Trophoblast cell (in vitro differentiated cells and primary cell): Measurements from ENCODE around the gene CBFA2T3.

Experiments used
- DNase-seq, 2 donors: peaks; one replicate each; pipeline ENCODE4 v3.0.0-alpha.2; 2016
- H2AFZ ChIP-seq: 2 replicates; pipeline ENCODE4 v1.6.1; 2013; ENCODE audit warnings: low read length, moderate library complexity, mild to moderate bottlenecking; ENCODE audit not compliant: insufficient read depth, poor library complexity
- H2AK5ac ChIP-seq: 2 replicates; pipeline ENCODE4 v1.6.1; 2013; ENCODE audit warnings: mild to moderate bottlenecking, low read length
- H2BK120ac ChIP-seq: 2 replicates; pipeline ENCODE4 v1.6.1; 2013; ENCODE audit warnings: low read length, mild to moderate bottlenecking, moderate library complexity; ENCODE audit not compliant: insufficient read depth, poor library complexity
- H2BK12ac ChIP-seq: 2 replicates; pipeline ENCODE4 v1.6.1; 2013; ENCODE audit warnings: mild to moderate bottlenecking, low read length, moderate library complexity
- H2BK5ac ChIP-seq: 2 replicates; pipeline ENCODE4 v1.6.1; 2013; ENCODE audit warnings: low read length, low read depth, moderate library complexity, mild to moderate bottlenecking; ENCODE audit not compliant: poor library complexity
- H3K14ac ChIP-seq: 2 replicates; pipeline ENCODE4 v1.6.1; 2013; ENCODE audit warnings: mild to moderate bottlenecking, low read length
- H3K18ac ChIP-seq: 2 replicates; pipeline ENCODE4 v1.6.1; 2013; ENCODE audit warnings: mild to moderate bottlenecking, low read length
- H3K23ac ChIP-seq: 2 replicates; pipeline ENCODE4 v1.6.1; 2013; ENCODE audit warnings: low read length
- H3K27ac ChIP-seq: 2 replicates; pipeline ENCODE4 v1.5.1; 2013; ENCODE audit warnings: low read depth, mild to moderate bottlenecking, inconsistent platforms, low read length, moderate library complexity
- H3K27me3 ChIP-seq: 2 replicates; pipeline ENCODE4 v1.6.1; 2013; ENCODE audit warnings: inconsistent platforms, mild to moderate bottlenecking, low read length, moderate library complexity; ENCODE audit not compliant: insufficient read depth
- H3K36me3 ChIP-seq, 2 experiments: 1 replicate in 1 of 2; 2 replicates in 1 of 2; pipeline ENCODE4 v1.6.1; 2013; ENCODE audit warnings: low read length in 2 of 2, mild to moderate bottlenecking in 2 of 2, moderate library complexity in 1 of 2; ENCODE audit not compliant: insufficient read depth in 2 of 2, control insufficient read depth in 1 of 2
- H3K4ac ChIP-seq: 2 replicates; pipeline ENCODE4 v1.6.1; 2013; ENCODE audit warnings: low read depth, mild to moderate bottlenecking, low read length, moderate library complexity
- H3K4me1 ChIP-seq, 2 experiments: 1 replicate in 1 of 2; 2 replicates in 1 of 2; pipeline ENCODE4 v1.6.1; 2013; ENCODE audit warnings: low read length in 2 of 2, mild to moderate bottlenecking in 2 of 2, moderate library complexity in 1 of 2; ENCODE audit not compliant: insufficient read depth in 2 of 2, control insufficient read depth in 1 of 2
- H3K4me2 ChIP-seq: 2 replicates; pipeline ENCODE4 v1.6.1; 2013; ENCODE audit warnings: inconsistent platforms, mild to moderate bottlenecking, low read length, moderate library complexity
- H3K4me3 ChIP-seq: 2 replicates; pipeline ENCODE4 v1.5.1; 2013; ENCODE audit warnings: mild to moderate bottlenecking, low read depth, low read length, inconsistent platforms
- H3K79me1 ChIP-seq: one replicate; pipeline ENCODE4 v1.6.1; 2013; ENCODE audit warnings: low read length
- H3K79me2 ChIP-seq: 2 replicates; pipeline ENCODE4 v1.6.1; 2013; ENCODE audit warnings: low read length, mild to moderate bottlenecking; ENCODE audit not compliant: control insufficient read depth, insufficient read depth, poor library complexity
- H3K9ac ChIP-seq: 2 replicates; pipeline ENCODE4 v1.6.1; 2013; ENCODE audit warnings: mild to moderate bottlenecking, low read length
- H3K9me3 ChIP-seq: 2 replicates; pipeline ENCODE4 v1.6.1; 2013; ENCODE audit warnings: low read depth, mild to moderate bottlenecking, control low read depth, inconsistent platforms, low read length; ENCODE audit not compliant: insufficient read depth
- H4K12ac ChIP-seq: 2 replicates; pipeline ENCODE4 v1.6.1; 2013; ENCODE audit warnings: low read depth, mild to moderate bottlenecking, low read length, moderate library complexity
- H4K8ac ChIP-seq: 2 replicates; pipeline ENCODE4 v1.6.1; 2013; ENCODE audit warnings: low read depth, mild to moderate bottlenecking, low read length, moderate library complexity
- H4K91ac ChIP-seq: one replicate; pipeline ENCODE4 v1.6.1; 2013; ENCODE audit warnings: low read depth, mild to moderate bottlenecking, low read length, moderate library complexity
- WGBS: extraction: QIAGEN DNeasy Blood & Tissue Kit; methylation state at CpG from one replicate; pipeline ENCODE4 v1.1.7; 2013; ENCODE audit warnings: missing lambda C conversion rate; ENCODE audit not compliant: insufficient read length, insufficient coverage; ENCODE audit errors: extremely low coverage; 5-methylcytosine and 5-hydroxymethylcytosine counted together

CBFA2T3 gene

GRCh38 chr16:88839745-88840599 is 137.0 kb downstream of the CBFA2T3 start:
- Histone ChIP-seq H4K8ac (no peak overlapping the region), H3K4me1 (no peaks in the 10 kb centered on the region), H2BK5ac (no peak overlapping the region), H3K36me3 (peaks cover 37 to 41% of the 10 kb centered on the region in 2 experiments), H3K79me2 (no peaks in the 10 kb centered on the region), H3K9me3 (no peaks in the 10 kb centered on the region), H3K14ac (no peak overlapping the region), H3K4me2 (no peak overlapping the region), H3K23ac (no peak overlapping the region), H2BK12ac (no peak overlapping the region), H2AK5ac (no peak overlapping the region), H3K27ac (no peak overlapping the region), H3K9ac (no peak overlapping the region), H3K4me3 (peak overlapping the region; percentile 8), H2AFZ (no peak overlapping the region), H2BK120ac (no peak overlapping the region), H3K18ac (no peak overlapping the region), H3K27me3 (no peaks in the 10 kb centered on the region), H3K4ac (no peak overlapping the region), H4K91ac (no peak overlapping the region), H3K79me1 (no peaks in the 10 kb centered on the region), H4K12ac (no peak overlapping the region)
- WGBS = no CpG with 5 or more reads among the region's 24 CpGs
- no peak for DNase-seq

- Histone ChIP-seq H2BK120ac (no peak overlapping the region), H2BK12ac (no peak overlapping the region), H3K27ac (no peak overlapping the region), H3K27me3 (no peaks in the 10 kb centered on the region), H3K4me1 (no peaks in the 10 kb centered on the region), H2AK5ac (no peak overlapping the region), H3K9me3 (no peaks in the 10 kb centered on the region), H3K23ac (no peak overlapping the region), H4K8ac (no peak overlapping the region), H3K79me2 (no peaks in the 10 kb centered on the region), H4K91ac (no peak overlapping the region), H3K18ac (no peak overlapping the region), H3K4ac (no peak overlapping the region), H3K79me1 (no peaks in the 10 kb centered on the region), H2BK5ac (no peak overlapping the region), H3K4me2 (no peak overlapping the region), H3K9ac (no peak overlapping the region), H3K4me3 (no peak overlapping the region), H3K14ac (no peak overlapping the region), H3K36me3 (peaks cover 39 to 44% of the 10 kb centered on the region in 2 experiments), H2AFZ (no peak overlapping the region), H4K12ac (no peak overlapping the region)
- peak; percentile 11 to 53 for DNase-seq
- WGBS = no CpG with 5 or more reads among the region's 39 CpGs
Measured at GRCh38 chr16:88839026-88839529, 137.9 kb downstream of the CBFA2T3 start.

DNA sequence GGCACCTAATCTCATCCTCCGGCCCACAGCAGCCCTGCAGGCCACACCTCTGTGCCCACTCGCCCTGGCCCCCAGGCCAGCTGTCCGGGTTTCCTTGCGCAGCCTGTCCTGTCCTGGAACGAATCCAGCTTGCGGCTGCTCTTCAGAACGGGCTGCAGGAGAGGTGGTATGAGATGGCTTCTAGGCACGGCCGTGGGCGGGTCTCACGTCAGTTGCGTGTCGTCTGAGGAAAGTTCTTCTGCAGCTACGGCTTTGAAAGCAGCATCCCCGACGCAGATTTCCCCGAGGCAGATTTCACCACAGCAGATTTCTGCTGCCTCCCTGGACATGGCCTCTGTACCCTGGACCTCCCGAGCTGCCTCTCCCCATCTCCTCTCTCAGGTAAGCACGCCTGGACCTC is 138.4 kb downstream of the CBFA2T3 start:
- no peak overlapping the region for H3K4ac ChIP-seq
- H3K14ac ChIP-seq = no peak overlapping the region
- H3K79me1 ChIP-seq = no peaks in the 10 kb centered on the region
- no peak overlapping the region for H4K12ac ChIP-seq
- no peak overlapping the region for H3K27ac ChIP-seq
- DNase-seq = no peak
- peaks cover 39 to 44% of the 10 kb centered on the region in 2 experiments for H3K36me3 ChIP-seq
- H4K91ac ChIP-seq = no peak overlapping the region
- H4K8ac ChIP-seq = no peak overlapping the region
- H3K23ac ChIP-seq = no peak overlapping the region
- H2AK5ac ChIP-seq = no peak overlapping the region
- H3K9me3 ChIP-seq = no peaks in the 10 kb centered on the region
- no peaks in the 10 kb centered on the region for H3K79me2 ChIP-seq
- H3K4me1 ChIP-seq = no peaks in the 10 kb centered on the region
- H2BK120ac ChIP-seq = no peak overlapping the region
- H3K27me3 ChIP-seq = no peaks in the 10 kb centered on the region
- H2BK12ac ChIP-seq = no peak overlapping the region
- no CpG with 5 or more reads among the region's 19 CpGs for WGBS
- H2AFZ ChIP-seq = no peak overlapping the region
- H2BK5ac ChIP-seq = no peak overlapping the region
- no peak overlapping the region for H3K18ac ChIP-seq
- no peak overlapping the region for H3K4me2 ChIP-seq
- H3K9ac ChIP-seq = no peak overlapping the region
- H3K4me3 ChIP-seq = no peak overlapping the region

DNA sequence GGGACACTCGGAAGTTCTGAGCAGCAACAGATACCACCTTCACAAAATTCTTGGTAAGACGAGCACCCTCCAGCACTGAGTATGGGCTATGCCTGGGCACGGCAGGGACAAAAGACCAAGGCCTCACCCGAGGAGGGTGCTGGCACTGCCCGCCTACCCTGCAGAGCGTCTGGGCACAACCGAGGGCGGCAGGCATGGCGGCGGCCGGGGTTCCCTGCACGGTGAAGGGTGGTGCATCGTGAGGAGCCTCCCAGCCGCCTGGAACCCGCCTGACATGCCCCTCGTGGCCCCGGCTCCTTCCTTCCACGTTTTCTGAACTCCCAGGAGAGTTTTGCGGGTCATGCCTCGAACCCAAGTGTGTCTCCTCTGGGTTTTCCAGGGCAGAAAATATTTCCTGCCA is 139.2 kb downstream of the CBFA2T3 start:
- Histone ChIP-seq H3K79me2 (no peaks in the 10 kb centered on the region), H3K9ac (no peak overlapping the region), H3K9me3 (no peaks in the 10 kb centered on the region), H4K91ac (no peak overlapping the region), H3K4me3 (no peak overlapping the region), H3K14ac (no peak overlapping the region), H4K12ac (no peak overlapping the region), H2AK5ac (no peak overlapping the region), H2BK120ac (no peak overlapping the region), H3K4me1 (no peaks in the 10 kb centered on the region), H2BK12ac (no peak overlapping the region), H2AFZ (no peak overlapping the region), H3K36me3 (peaks cover 38 to 39% of the 10 kb centered on the region in 2 experiments), H3K79me1 (no peaks in the 10 kb centered on the region), H3K4me2 (no peak overlapping the region), H3K23ac (no peak overlapping the region), H3K27ac (no peak overlapping the region), H3K27me3 (no peaks in the 10 kb centered on the region), H3K18ac (no peak overlapping the region), H4K8ac (no peak overlapping the region), H3K4ac (no peak overlapping the region), H2BK5ac (no peak overlapping the region)
- no peak for DNase-seq
- no CpG with 5 or more reads among the region's 20 CpGs for WGBS
